Measurements from ENCODE around the gene ZBTB20. TPM values are rescaled to one million over a fixed set of nuclear protein-coding genes. Genes with fewer than 3 reads are reported as not detected.

Gene ZBTB20
- total and polyA plus RNA-seq, 7 donors, result under 0.01 to 113 (median 58.6) TPM

GRCh38 chr3:114722530-114722929 lies 424.6 kb downstream of the ZBTB20 start:
- peaks cover 0 to 9% (median 0%) of the 10 kb centered on the region in 4 donors for H3K4me1 ChIP-seq
- TF ChIP-seq CTCF (IDR thresholded peaks at IDR 0.05), result no peak
- TF ChIP-seq EP300 (IDR thresholded peaks at IDR 0.05), result no peak
- no peak overlapping the region for H3K4me3 ChIP-seq
- H3K27ac ChIP-seq, result no peak overlapping the region
- intact Hi-C loops (cut with DNase I), result no loop called here
- WGBS, 2 donors, result 84 to 86% methylated on average over 1 of the region's 1 CpG
- DNase-seq, result no peak
- no peaks in the 10 kb centered on the region for H3K27me3 ChIP-seq
- no peaks in the 10 kb centered on the region for H3K36me3 ChIP-seq
- H3K9me3 ChIP-seq, result no peaks in the 10 kb centered on the region

GRCh38 chr3:114721864-114722263 lies 425.2 kb downstream of the ZBTB20 start:
- no peaks in the 10 kb centered on the region for H3K27me3 ChIP-seq
- H3K27ac ChIP-seq, result no peak overlapping the region
- no peak for DNase-seq
- H3K9me3 ChIP-seq, result no peaks in the 10 kb centered on the region
- WGBS, 2 donors, result 85 to 90% methylated on average over 2 of the region's 2 CpGs
- no peak overlapping the region for H3K4me3 ChIP-seq
- TF ChIP-seq CTCF (IDR thresholded peaks at IDR 0.05) (no peak), POLR2A (IDR thresholded peaks at IDR 0.05) (no peak), EP300 (IDR thresholded peaks at IDR 0.05) (no peak), POLR2AphosphoS5 (IDR thresholded peaks at IDR 0.05) (no peak)
- intact Hi-C loops (cut with DNase I), result no loop called here
- H3K36me3 ChIP-seq, result no peaks in the 10 kb centered on the region
- H3K4me1 ChIP-seq, result peaks cover 0 to 6% (median 0%) of the 10 kb centered on the region in 4 donors

GRCh38 chr3:114721209-114721608 lies 425.9 kb downstream of the ZBTB20 start:
- intact Hi-C loops (cut with DNase I), result no loop called here
- TF ChIP-seq CTCF (IDR thresholded peaks at IDR 0.05) (no peak), POLR2A (IDR thresholded peaks at IDR 0.05) (no peak), EP300 (IDR thresholded peaks at IDR 0.05) (no peak), POLR2AphosphoS5 (IDR thresholded peaks at IDR 0.05) (no peak)
- no peaks in the 10 kb centered on the region for H3K27me3 ChIP-seq
- no peak overlapping the region for H3K27ac ChIP-seq
- no peak overlapping the region for H3K4me3 ChIP-seq
- WGBS, 2 donors, result 65 to 66% methylated on average over 3 of the region's 3 CpGs
- no peaks in the 10 kb centered on the region for H3K9me3 ChIP-seq
- H3K36me3 ChIP-seq, result no peaks in the 10 kb centered on the region
- DNase-seq, result no peak
- peaks cover 0 to 6% (median 0%) of the 10 kb centered on the region in 4 donors for H3K4me1 ChIP-seq

- no peak overlapping the region for H3K4me3 ChIP-seq
- no peak overlapping the region for H3K27ac ChIP-seq
- H3K4me1 ChIP-seq, result peaks cover 0 to 8% (median 0%) of the 10 kb centered on the region in 4 donors
Observed at GRCh38 chr3:114718898-114719210, 428.2 kb downstream of the ZBTB20 start.

More at GRCh38 chr3:114718898-114719210, 428.2 kb downstream of the ZBTB20 start:
- Histone ChIP-seq H3K27me3 (no peaks in the 10 kb centered on the region), H3K36me3 (no peaks in the 10 kb centered on the region), H3K9me3 (no peaks in the 10 kb centered on the region)
- intact Hi-C loops (cut with DNase I), result no loop called here
- TF ChIP-seq CTCF (IDR thresholded peaks at IDR 0.05) (no peak), POLR2A (IDR thresholded peaks at IDR 0.05) (no peak), POLR2AphosphoS5 (IDR thresholded peaks at IDR 0.05) (no peak), EP300 (IDR thresholded peaks at IDR 0.05) (no peak)
- 14 to 66% methylated on average over 1 of the region's 1 CpG for WGBS, 2 donors
- DNase-seq, result no peak
